Glutamatergic neuron (in vitro differentiated cells): ENCODE measurements around the gene APBB1IP. TPM values are rescaled to one million over a fixed set of nuclear protein-coding genes. Genes with fewer than 3 reads are reported as not detected.

Experiments
- DNase-seq: peaks from one replicate; pipeline ENCODE4 v3.0.0; 2022
- H3K27ac Mint-ChIP-seq: one replicate; pipeline ENCODE4 v1.8.0; 2020; ENCODE audit warnings: mild to moderate bottlenecking, mixed read lengths, inconsistent platforms; ENCODE audit not compliant: unreplicated experiment
- H3K27me3 Mint-ChIP-seq: one replicate; pipeline ENCODE4 v1.8.0; 2020; ENCODE audit warnings: mild to moderate bottlenecking, moderate library complexity, mixed read lengths, inconsistent platforms; ENCODE audit not compliant: unreplicated experiment
- H3K36me3 Mint-ChIP-seq: one replicate; pipeline ENCODE4 v1.8.0; 2020; ENCODE audit warnings: mild to moderate bottlenecking, mixed read lengths, inconsistent platforms; ENCODE audit not compliant: unreplicated experiment
- H3K4me1 Mint-ChIP-seq: one replicate; pipeline ENCODE4 v1.8.0; 2020; ENCODE audit warnings: mild to moderate bottlenecking, low read depth, mixed read lengths, inconsistent platforms; ENCODE audit not compliant: unreplicated experiment
- H3K4me3 Mint-ChIP-seq: one replicate; pipeline ENCODE4 v1.8.0; 2020; ENCODE audit warnings: mild to moderate bottlenecking, mixed read lengths, inconsistent platforms; ENCODE audit not compliant: unreplicated experiment
- H3K9me3 Mint-ChIP-seq: one replicate; pipeline ENCODE4 v1.8.0; 2020; ENCODE audit warnings: mild to moderate bottlenecking, moderate library complexity, mixed read lengths, inconsistent platforms; ENCODE audit not compliant: unreplicated experiment
- total RNA-seq: library from RNA; stranded (reverse); fragmentation: NEBNext Ultra II Directional; extraction: Animal tissue kit (Norgen Biotek cat#: 25700); gene quantifications from one replicate; pipeline ENCODE4 v1.2.1, GENCODE V29; 2021; ENCODE audit not compliant: unreplicated experiment
- TF ChIP-seq, protein P1 (sequence below): fragments of 200-600 bp; sonication (generic); IDR thresholded peaks from one replicate; pipeline ENCODE4 v1.5.0; 2021; ENCODE audit not compliant: partially characterized antibody, unreplicated experiment

The APBB1IP gene
- total RNA-seq, 1 donor from 2014 or later = not detected

DNA sequence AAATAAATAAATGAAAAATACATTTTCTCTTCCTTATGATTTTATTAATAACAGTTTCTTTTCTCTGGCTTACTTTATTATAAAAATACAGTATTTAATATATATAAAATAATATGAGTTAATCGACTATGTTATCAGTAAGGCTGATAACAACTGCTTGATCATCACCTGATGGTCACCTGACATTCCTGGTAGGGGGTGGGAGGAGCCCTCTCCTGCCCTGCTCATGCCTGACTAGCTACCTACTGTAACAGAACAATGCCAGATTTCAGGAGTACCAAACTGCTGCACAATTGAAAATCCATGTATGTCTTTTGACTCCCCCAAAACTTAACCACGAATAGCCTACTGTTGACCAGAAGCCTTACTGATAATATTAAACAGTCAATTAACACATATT, 1.3 kb upstream of the APBB1IP start:
- no peaks in the 10 kb centered on the region for H3K4me1 Mint-ChIP-seq
- no peaks in the 10 kb centered on the region for H3K36me3 Mint-ChIP-seq
- no peak overlapping the region for H3K4me3 Mint-ChIP-seq
- TF ChIP-seq, protein P1, sequence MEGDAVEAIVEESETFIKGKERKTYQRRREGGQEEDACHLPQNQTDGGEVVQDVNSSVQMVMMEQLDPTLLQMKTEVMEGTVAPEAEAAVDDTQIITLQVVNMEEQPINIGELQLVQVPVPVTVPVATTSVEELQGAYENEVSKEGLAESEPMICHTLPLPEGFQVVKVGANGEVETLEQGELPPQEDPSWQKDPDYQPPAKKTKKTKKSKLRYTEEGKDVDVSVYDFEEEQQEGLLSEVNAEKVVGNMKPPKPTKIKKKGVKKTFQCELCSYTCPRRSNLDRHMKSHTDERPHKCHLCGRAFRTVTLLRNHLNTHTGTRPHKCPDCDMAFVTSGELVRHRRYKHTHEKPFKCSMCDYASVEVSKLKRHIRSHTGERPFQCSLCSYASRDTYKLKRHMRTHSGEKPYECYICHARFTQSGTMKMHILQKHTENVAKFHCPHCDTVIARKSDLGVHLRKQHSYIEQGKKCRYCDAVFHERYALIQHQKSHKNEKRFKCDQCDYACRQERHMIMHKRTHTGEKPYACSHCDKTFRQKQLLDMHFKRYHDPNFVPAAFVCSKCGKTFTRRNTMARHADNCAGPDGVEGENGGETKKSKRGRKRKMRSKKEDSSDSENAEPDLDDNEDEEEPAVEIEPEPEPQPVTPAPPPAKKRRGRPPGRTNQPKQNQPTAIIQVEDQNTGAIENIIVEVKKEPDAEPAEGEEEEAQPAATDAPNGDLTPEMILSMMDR = no peak
- H3K27me3 Mint-ChIP-seq = peaks cover 11% of the 10 kb centered on the region
- no peak for DNase-seq
- H3K27ac Mint-ChIP-seq = no peak overlapping the region
- peaks cover 2% of the 10 kb centered on the region for H3K9me3 Mint-ChIP-seq

DNA sequence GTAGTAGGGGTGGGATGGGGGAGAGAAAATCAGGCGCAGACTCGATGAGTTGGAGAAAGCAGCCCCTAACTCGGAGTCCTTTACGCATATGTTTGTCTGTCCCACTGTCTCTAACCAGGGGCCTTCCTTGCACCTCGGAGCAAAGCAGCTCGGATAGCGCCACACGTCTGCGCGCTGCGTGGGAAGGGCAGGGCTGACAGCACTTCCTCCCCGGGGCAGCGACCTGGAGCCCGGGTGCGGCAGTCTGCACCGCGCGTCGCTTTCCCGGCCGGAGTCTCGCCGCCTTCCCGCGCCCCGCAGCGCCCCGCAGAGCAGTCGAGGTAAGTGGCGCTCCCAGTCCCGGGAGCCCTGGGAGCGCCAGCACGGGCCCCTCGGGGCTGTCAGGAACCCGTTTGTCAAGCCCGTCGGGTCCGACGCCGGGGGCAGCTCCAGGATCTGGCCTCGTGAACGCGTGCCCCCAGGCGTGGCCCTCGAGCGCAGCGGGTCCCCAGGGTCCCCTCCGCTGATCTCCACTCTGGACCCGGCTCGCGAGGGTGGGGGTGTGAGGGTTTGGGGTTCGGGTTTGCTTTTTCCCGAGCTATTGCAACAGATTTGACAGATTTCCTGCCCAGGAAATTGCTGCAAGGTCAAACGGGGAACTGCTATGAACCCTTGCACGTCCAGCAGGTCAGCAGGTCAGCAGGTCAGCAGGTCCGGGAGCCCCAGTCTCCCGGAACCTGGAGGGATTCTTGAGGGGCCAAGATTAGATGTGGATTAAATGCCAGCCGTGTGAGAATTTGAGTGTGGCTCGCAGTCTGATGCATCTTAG, 597 bp downstream of the APBB1IP start:
- peaks cover 2% of the 10 kb centered on the region for H3K9me3 Mint-ChIP-seq
- peaks cover 11% of the 10 kb centered on the region for H3K27me3 Mint-ChIP-seq
- H3K4me1 Mint-ChIP-seq = no peaks in the 10 kb centered on the region
- no peaks in the 10 kb centered on the region for H3K36me3 Mint-ChIP-seq
- TF ChIP-seq, protein P1 = no peak
- DNase-seq = peak; percentile 23
- H3K27ac Mint-ChIP-seq = no peak overlapping the region
- peak overlapping the region; percentile 80 for H3K4me3 Mint-ChIP-seq

DNA sequence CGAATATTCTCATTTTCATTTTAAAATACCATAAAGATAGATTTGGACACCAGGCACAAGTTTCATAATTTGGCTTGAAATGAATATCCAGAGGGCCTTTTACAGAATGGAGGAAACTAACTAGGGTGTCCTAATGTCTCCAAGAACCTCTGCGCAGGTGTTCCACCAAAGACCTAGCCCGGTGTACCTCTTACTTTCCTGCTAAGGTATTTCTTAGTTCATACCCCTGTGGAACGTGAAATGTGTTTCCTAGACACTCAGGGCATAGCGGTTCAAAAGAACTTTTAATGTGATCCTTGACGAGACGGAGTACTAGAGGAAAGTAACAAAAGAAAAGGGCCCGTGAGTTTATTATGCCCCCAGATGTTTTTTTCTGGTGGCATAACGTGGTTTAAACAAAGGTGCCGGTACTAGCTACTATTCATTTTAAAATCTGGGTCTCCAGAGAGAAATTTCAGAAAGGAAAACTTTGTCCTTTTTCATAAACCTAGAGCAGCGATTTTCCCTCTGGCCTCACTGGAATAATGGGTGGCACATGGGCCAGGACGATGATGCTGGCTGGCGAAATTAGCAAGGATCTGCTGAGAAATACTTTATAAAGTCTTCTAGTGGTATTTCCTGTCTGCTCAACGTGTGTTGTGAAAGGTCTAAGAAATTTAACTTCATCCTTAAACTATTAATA, 1.4 kb downstream of the APBB1IP start:
- H3K9me3 Mint-ChIP-seq = peaks cover 2% of the 10 kb centered on the region
- no peaks in the 10 kb centered on the region for H3K36me3 Mint-ChIP-seq
- H3K4me3 Mint-ChIP-seq = peak overlapping the region; percentile 80
- DNase-seq = no peak
- peaks cover 11% of the 10 kb centered on the region for H3K27me3 Mint-ChIP-seq
- H3K27ac Mint-ChIP-seq = no peak overlapping the region
- H3K4me1 Mint-ChIP-seq = no peaks in the 10 kb centered on the region
- TF ChIP-seq, protein P1 = no peak

- TF ChIP-seq, protein P1 = no peak
- Mint-ChIP-seq H3K27me3 (peaks cover 11% of the 10 kb centered on the region), H3K36me3 (no peaks in the 10 kb centered on the region), H3K4me1 (no peaks in the 10 kb centered on the region), H3K4me3 (no peak overlapping the region), H3K9me3 (peaks cover under 1% of the 10 kb centered on the region), H3K27ac (no peak overlapping the region)
- DNase-seq = no peak
Measured at GRCh38 chr10:26440088-26440470, 1.9 kb downstream of the APBB1IP start.

GRCh38 chr10:26441491-26442214, 3.5 kb downstream of the APBB1IP start:
- H3K27me3 Mint-ChIP-seq = peaks cover 6% of the 10 kb centered on the region
- no peak overlapping the region for H3K4me3 Mint-ChIP-seq
- no peaks in the 10 kb centered on the region for H3K36me3 Mint-ChIP-seq
- H3K9me3 Mint-ChIP-seq = no peaks in the 10 kb centered on the region
- TF ChIP-seq, protein P1 = no peak
- no peak for DNase-seq
- H3K27ac Mint-ChIP-seq = no peak overlapping the region
- H3K4me1 Mint-ChIP-seq = no peaks in the 10 kb centered on the region
